Inflammatory macrophage treated with lipopolysaccharide for 4 hours (primary cell): ENCODE measurements around the gene SLC25A31.

Experiments
- DNase-seq: peaks from one replicate; pipeline ENCODE4 v3.0.0-alpha.2; 2020

The SLC25A31 gene

DNA sequence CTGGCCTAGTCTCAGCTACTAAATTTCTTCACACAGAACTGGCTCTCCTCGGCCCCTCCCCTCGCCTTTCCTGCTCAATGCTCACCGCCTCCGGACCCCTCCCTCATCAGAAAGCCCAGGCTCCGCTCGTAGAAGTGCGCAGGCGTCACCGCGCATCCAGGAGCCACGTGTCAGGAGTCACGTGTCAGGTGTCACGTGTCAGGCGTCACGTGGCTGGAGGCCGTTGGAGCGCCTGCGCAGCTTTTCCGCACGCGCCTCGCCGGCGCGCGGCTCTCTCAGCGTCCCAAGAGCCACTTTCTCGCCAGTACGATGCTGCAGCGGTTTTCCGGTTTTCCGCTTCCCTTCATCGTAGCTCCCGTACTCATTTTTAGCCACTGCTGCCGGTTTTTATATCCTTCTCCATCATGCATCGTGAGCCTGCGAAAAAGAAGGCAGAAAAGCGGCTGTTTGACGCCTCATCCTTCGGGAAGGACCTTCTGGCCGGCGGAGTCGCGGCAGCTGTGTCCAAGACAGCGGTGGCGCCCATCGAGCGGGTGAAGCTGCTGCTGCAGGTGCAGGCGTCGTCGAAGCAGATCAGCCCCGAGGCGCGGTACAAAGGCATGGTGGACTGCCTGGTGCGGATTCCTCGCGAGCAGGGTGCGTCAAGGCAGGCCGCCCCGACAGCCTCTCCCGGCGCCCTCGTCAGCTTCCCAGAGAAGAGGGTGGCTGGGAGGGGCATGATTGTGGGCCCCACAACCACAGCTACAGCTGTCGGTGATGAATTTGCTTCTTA is at the start of gene SLC25A31:
Gene SLC25A31 (plus strand): TSS at position 259 of the 772 bp plus-strand sequence. CDS start 146 bp downstream, at position 405.
- DNase-seq, result no peak

DNA sequence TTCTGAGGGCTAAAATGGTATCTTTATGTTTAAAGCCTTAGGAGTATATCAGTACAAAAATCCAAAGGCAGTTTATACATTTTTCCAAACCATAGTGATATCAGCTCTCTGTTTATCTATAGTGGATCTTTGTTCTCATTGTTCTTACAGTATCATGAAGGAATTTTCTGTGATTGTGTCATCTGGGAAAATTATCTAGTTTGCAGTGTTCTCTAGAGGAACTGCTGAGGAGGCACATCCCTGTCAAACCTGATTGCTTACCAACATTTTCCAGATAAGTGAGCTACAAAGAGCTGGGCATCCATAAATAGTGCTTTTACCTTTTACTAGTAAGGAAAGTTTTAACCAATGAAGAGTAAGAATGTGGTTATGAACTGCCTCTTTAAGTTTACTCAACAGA is 44.9 kb upstream of the SLC25A31 start:
- DNase-seq, result no peak

DNA sequence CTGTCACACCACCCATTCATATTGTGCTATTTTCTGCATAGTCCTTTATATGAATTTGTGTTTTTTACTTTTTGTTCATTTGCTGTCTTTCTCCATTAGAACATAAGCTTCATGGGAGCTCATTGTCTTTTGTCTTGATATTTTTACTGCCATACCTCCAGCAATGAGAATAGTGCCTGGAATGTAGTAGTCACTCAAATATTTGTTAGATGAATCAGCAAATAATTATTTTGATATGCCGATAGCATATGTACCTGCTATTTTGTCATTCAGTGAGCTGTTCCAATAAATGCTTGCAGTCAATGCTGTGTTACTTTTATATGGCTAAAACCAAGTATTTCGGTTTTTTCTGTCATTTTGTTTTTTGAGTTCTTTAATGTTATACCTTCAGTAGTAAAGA is 43.5 kb upstream of the SLC25A31 start:
- no peak for DNase-seq

DNA sequence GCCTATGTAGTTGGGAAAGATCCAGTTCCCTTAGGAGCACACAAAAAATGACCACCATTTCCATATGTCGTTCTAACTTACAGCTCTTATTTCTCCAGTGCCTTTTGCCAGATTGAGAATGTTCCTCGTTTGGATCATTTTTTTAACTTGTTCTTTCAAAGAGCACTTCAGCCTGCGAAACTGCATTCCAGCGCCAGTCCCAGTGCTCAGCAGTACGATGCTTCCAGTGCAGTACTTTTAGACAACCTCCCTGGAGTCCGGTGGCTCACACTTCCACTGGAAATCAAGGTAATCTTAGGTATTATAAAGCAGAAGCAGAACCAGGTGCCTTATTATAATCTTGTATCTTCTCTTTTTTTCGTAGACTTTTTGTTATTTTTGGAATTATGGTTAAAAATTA is 42.6 kb upstream of the SLC25A31 start:
- DNase-seq, result no peak

DNA sequence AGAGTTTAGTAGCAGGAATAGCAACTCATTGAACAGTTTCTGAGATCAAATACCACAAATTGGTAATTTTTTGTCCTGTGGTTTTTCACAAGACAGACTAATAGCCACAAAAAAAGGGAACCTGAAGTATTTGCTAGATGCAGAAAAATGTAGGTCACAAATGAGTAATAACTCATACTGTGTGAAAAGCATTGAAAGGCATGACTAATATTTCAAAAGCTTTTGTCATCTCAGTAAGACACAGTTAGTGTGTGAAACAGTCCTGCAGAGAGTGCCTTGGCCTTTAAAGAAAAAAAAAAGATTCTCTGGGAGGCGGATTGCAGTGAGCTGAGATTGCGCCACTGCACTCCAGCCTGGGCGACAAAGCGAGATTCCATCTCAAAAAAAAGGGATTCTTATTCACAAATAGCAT is 31.4 kb upstream of the SLC25A31 start:
- DNase-seq, result peak; percentile 94

DNA sequence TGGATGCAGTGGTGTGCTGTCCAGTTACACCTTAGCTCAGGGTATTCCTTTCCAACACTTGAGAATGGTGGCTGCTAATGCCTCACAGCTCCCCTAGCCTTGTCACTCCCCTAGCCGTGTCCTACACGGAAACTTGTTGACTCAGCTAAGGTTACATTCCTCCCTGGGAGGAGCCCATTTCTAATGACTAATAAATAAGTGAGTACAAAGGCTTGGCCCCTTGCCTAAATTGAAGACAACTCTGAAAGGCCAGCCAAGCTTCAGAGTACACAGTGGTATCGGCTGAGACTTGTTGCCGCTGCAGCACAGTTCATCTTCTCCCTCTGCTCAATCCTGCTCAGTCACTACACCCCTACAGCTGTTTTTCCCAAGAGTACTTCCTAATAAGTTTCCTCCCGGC is 21.2 kb upstream of the SLC25A31 start:
- no peak for DNase-seq

DNA sequence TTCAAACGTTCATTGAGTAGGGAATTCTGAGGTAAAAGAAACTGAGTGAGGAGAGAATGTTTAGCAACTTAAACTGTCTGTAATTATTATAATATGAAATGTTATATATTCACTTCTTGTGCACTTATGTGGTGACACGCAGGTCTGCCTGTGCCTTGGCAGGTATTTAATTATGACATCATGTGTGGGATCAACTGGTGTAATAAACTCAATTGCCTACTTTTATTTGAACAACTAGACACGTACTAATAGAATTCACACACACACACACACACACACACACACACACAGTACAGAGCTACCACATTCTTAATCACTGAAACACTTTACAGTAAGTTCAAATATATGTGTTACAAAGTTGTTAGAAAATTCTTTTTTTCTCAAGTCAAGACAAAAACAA is 20.7 kb upstream of the SLC25A31 start:
- no peak for DNase-seq

DNA sequence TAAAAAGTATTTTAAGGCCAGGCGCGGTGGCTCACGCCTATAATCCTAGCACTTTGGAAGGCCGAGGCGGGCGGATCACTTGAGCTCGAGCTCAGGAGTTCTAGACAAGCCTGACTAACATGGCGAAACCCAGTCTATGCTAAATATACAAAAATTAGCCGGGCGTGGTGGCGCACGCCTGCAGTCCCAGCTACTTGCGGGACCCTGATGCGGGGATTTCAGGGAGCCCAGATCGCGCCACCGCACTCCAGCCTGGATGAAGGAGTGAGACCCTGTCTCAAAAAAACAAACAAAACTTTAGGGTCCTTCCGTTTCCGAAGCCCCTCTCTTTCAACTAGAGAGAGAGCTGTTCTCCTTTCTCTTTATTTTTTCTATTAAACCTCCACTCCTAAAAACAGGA is 1.2 kb downstream of the SLC25A31 start:
- no peak for DNase-seq

DNA sequence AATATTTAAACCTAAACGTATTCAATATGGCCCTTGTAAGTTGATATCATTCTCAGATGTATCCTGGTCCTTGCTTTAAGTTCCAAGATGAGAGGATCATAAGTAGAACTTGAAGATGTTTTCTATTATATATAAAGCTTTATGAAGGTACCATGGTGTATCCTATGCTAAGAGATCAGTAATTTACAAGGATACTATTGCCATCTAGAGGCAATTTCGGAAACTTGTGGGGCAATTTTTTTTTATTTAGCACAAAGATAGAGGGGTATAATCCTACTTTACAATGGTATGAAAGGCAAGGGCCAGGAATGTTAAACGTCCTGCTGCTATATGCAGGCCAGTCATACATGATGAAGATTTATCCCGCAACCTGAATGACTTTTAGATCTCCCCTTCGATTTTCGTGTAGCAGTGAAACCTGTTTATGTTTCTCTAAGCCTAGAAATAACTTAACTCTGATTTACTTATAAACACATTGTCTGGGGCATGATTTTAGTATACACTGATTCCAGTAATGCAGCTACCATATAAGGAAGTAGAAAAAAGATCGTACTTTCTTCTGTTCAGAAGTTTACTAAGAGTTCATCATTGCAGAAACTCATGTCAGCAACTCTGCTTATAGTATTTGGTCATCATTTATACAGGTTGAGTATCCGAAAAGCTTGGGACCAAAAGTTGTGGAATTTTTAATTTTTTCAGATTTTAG is 2.6 kb downstream of the SLC25A31 start:
- DNase-seq, result peak; percentile 59

DNA sequence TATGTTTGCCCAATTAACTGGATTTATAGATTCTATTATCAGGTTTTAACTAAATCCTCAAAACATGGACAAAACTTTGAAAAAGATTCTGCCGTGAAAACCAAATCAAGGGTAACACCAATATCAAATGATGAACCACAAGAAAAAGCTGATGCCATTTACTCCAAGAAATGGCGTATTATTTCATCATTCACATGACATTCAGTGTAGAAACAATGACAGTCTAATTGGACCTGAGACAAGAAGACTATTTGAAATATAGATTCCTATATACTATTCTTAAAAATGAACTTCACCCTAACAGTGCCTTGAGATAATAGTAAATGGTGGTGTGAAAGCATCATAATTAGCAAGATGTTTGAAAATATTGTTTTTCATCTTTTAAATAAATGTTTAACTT is 4.8 kb downstream of the SLC25A31 start:
- DNase-seq, result no peak

DNA sequence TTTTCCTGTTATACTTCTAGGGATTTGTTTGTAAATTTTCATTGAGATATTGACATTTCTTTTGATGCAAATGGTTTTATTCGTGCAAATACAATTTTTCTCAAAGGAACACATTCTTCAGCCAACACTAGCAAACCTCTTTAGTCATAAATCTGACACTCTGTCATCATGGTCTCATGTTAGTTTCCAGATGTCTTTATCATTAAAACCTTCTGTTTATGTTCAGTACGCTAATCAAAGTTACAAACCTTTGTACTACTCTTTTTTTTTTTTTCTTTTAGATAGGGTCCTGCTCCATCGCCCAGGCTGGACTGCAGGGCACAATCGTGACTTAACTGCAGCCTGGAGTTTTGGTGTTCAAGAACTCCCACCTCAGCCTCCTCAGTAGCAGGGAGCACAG is 7.1 kb downstream of the SLC25A31 start:
- no peak for DNase-seq

DNA sequence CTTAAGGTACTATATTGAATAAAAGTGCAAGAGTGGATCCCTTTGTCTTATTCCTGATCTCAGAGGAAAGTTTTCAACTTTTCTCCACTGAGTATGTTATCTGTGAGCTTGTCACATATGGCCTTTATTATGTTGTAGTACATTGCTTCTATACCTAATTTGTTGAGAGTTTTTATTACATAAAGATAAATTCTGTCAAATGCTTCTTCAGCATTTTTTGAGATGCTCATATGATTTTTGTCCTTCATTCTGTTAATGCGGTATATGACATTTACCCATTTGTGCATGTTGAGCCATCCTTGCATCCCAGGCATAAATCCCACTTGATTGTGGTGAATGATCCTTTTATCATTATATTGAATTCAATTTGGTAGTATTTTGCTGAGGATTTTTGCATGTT is 11.0 kb downstream of the SLC25A31 start:
- no peak for DNase-seq

DNA sequence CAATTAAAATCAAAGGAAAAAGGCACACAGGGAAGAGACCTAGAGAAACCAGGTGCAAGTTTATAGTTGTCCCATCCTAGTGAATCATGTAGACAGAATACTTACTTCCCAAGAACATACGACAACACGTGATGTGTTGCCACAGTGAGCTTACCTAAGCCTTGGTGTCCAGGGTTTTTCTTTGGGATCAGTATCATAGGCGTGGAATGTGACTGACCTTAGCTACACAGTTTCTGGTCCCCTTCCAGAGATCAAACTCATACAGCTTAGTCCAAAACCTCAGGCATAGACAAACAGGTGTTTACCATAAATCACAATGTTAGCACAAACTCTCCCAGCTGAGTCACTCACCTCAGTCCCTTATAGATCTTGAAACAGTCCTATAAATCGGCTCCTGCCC is 17.7 kb downstream of the SLC25A31 start:
- DNase-seq, result no peak

DNA sequence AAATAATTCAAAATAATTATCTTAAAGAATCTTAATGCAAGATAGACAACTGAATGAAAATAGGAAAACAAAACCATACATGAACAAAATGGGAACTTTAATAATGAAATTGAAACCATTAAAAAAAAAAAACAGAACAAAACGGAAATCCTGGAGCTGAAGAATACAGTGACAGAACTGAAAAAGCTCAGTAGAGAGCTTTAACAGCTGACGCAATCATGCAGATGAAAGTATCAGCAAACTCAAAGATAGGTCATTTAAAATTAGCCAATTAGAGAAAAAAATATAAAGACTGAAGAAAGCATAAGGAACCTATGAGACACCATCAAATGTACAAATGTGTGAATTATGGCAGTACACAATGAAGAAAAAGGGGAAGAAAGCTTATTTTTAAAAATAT is 18.8 kb downstream of the SLC25A31 start:
- DNase-seq, result peak; percentile 3

DNA sequence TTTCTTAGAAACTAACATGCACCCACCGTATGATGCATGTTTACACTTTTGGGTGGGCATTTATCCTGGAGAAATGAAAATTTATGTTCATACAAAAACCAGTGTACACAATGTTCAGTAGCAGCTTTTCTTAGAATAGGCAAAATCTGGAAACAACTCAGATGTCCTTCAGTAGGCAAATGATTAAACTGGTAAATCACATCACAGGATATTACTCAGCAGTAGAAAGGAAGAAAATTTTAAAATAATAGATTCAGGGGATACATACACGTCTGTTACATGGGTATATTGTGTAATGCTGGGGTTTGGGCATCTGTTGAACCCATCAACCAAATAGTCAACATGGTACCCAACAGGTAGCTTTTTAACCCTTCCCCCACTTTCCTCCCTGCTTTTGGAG is 26.7 kb downstream of the SLC25A31 start:
- no peak for DNase-seq

DNA sequence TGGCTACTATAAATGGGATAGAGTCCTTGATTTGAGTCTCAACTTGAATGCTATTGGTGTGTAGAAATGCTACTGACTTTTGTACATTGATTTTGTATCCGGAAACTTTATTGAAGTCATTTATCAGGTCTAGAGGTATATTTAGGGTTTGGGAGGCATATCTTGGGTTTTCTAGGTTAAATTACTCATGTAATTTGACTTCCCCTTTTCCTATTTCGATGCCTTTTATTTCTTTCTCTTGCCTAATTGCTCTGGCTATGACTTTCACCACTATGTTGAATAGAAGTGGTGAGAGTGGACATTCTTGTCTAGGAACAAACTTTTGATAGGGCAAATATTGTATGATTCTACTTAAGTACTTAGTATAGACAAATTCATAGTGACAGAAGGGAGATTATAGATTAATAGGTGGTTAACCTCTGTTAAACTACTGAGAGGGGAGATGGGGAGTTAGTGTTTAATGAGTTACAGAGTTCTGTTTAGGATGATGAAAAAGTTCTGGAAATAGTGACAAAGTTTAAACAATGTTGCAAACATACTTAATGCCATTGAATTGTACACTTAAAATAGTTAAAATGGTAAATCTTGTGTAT is 29.1 kb downstream of the SLC25A31 start:
- no peak for DNase-seq

DNA sequence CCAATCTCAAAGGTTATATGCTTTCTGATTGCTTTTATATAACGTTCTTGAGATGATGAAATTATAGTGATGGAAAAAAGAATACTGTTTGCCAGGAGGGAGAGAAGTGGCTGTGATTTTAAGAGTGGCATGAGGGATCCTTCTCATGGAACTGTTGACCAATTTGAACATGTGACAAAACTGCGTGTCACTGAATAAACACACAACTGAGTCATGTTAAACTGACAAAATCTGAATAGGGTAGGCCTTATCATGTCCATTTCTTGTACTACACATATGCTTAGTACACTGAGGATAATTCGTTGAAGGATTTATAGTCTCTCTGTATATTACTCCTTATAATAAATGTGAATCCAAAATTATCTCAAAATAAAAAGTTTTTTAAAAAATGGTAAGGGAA is 29.7 kb downstream of the SLC25A31 start:
- no peak for DNase-seq

DNA sequence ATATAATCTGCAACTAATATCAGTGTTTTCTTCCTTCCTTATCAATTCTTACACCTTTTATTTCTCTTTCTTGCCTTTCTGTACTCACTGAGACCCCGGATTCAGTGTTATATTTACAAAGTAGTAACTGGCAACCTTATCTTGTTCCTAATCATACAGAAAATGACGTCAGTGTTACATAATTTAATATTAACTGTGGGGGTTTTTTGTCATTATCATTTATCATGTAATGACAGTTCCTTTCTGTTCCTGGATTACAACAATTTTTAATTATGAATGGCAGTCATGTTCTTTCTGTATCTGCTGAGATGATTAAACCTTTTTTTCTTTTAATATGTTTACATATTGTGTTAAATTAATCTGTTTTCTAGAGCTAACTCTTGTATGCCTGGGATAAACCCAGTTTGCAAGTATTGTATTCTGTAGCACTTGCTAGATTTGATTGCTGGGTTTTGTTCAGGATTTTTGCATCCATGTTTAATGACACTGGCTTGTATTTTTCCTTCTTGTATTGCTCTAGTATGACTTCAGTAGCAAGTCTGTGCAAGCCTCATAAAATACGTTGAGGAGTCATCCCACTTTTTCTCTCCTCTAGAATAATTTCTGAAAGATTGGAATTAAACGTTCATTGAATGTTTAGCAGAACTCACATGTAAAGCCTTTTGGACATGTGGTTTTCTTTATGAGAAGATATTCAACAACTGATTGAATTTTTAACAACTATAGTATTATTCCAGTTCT is 41.5 kb downstream of the SLC25A31 start:
- DNase-seq, result no peak

DNA sequence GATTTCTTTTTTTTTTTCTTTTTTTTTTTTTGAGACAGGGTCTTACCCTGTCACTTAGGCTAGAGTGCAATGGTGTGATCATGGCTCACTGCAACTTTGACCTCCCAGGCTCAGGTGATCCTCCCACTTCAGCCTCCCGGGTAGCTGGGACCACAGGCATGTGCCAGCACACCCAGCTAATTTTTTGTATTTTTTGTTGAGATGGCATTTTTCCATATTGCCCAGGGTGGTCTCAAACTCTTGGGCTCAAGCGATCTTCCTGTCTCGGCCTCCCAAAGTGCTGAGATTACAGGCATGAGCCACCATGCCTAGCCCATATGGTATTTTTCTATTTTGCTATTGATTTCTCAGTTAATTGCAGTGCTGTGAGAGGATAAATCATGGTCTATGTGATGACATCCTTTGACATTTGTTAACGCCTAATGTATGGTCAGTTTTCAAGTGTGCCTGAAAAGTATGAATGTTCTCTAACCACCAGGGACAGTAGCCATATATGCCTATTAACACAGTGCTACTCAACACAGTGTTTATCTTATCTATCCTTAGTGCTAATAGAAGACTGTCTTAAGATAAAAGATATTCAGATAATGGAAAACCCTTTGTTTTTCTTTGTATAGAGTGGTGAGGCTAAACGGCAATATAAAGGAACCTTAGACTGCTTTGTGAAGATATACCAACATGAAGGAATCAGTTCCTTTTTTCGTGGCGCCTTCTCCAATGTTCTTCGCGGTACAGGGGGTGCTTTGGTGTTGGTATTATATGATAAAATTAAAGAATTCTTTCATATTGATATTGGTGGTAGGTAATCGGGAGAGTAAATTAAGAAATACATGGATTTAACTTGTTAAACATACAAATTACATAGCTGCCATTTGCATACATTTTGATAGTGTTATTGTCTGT is 42.8 kb downstream of the SLC25A31 start:
- DNase-seq, result no peak

DNA sequence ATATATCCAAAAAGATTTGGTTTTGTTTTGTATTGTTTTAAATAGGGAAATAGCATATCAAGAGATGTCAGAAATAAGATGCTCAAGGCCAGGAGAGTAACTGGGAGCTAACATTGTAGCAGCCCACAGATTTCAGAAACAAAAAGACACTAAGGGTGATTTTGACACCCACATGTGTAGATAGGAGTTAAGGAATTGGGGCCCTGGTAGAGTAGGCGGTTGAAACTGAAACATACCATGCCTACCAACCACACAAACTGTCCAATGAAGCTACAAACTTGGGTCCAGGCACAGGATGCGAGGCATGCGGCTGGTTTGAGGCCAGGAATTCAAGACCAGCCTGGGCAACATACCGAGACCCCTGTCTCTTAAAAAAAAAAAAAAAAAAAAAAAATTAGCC is 45.6 kb downstream of the SLC25A31 start:
- no peak for DNase-seq

DNA sequence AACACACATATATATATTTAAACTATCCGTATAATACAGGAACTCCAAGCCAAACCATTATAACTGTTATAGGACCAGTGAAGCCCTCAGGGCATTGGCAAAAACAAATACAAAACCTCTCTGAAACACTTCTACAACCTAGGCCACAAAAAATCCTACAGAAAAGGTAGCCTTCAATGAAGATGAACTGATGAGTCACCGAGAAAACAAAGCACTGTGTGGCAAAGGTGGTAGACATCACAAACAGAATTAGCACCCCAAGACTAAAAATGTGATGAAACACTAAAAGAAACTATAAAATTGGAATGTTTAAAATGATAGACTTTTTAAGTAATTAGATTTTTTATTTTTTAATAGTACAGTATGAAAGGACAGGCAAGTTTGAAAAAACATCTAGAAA is 46.4 kb downstream of the SLC25A31 start:
- DNase-seq, result no peak

DNA sequence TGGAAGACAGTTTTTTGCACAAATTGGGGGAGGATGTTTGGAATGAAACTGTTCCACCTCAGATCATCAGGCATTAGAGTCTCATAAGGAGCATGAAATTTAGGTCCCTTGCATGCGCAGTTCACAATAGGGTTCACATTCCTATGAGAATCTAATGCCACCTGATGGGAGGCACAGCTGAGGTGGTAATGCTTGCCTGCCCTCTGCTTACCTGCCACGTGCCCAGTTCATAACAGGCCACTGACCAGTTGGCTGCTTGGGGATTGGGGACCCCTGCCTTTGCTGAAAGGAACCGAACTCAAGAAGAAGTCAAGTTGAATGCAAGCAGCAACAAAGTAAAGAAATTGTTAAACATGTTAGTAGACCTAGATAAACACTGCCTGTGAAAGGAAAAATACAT is 47.3 kb downstream of the SLC25A31 start:
- DNase-seq, result no peak
